ENCODE data around the gene RBPMS2. TPM values are rescaled to one million over a fixed set of nuclear protein-coding genes. Genes with fewer than 3 reads are reported as not detected.

The RBPMS2 gene
- total and polyA plus RNA-seq, 2 donors (not counting 1 experiment from before 2014, with no cell fraction given): 0.18 TPM; not detected in 1

DNA sequence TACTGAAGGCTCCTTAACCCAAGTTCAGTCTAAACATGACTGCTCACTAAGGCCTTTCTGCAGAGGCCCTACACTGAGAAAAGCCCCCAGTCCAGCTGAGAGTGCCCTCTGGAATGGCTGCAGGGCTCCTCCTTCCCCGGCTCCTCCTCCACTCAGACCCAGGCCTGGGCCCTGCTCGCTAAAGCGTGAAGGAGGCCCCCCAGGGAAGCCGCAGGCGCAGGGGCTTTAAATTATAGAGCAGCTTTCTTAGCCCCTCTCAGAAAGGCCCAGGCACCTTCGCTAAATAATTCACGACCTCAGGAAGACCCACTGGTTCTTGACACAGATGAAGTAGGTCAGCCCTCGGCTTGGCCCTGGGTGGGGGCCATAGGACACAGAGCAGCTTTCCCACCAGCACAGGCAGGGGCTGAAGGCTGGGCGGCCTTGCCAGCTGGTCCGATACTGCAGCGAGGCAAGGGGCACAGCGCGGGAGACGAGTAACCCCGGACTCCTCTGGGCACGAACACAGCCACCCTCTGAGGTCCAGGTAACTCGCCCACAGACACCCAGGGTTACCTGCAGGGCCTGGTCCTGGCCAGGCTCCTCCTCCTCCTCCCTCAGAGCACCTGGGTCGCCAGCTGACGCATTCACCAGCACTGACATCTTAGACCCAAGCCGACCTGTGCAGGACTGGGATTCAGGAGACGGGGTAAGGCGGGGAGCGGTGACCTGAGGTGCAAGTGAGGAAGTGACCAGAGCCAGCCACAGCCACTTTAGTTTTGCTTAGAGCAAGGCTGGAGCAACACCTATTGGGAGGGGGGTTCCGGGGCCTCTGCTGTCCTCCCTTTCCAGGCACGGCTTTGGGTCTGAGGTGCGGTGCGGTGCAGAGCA is 36.9 kb downstream of the RBPMS2 start:
- Histone ChIP-seq H3K36me3 (ENCODE audit: control insufficient read depth, insufficient read depth, low read length) (no peaks in the 10 kb centered on the region), H3K27ac (ENCODE audit: insufficient read depth, low read length) (no peak overlapping the region), H4K20me1 (ENCODE audit: control insufficient read depth, extremely low read depth, insufficient read depth, low read length) (no peaks in the 10 kb centered on the region), H3K4me3 (replicated peaks in 1 of 4; ENCODE audit: control extremely low read depth in 1 of 4, insufficient read depth in 1 of 4, low read depth in 3 of 4, low read length in 4 of 4) (no peak overlapping the region), H3K9me3 (ENCODE audit: control insufficient read depth, insufficient read depth, low read depth, low read length) (no peaks in the 10 kb centered on the region), H3K4me2 (ENCODE audit: extremely low read depth, insufficient read depth, low read length) (no peak overlapping the region), H3K79me2 (ENCODE audit: control insufficient read depth, insufficient read depth, low read length) (no peaks in the 10 kb centered on the region), H3K4me1 (ENCODE audit: control insufficient read depth, extremely low read depth, insufficient read depth, low read length) (peaks cover 4% of the 10 kb centered on the region), H3K9ac (ENCODE audit: insufficient read depth, low read length) (no peak overlapping the region), H3K27me3 (ENCODE audit: control insufficient read depth, insufficient read depth, low read length) (no peaks in the 10 kb centered on the region), H2AFZ (ENCODE audit: low read length) (no peak overlapping the region)
- TF ChIP-seq, protein P1, sequence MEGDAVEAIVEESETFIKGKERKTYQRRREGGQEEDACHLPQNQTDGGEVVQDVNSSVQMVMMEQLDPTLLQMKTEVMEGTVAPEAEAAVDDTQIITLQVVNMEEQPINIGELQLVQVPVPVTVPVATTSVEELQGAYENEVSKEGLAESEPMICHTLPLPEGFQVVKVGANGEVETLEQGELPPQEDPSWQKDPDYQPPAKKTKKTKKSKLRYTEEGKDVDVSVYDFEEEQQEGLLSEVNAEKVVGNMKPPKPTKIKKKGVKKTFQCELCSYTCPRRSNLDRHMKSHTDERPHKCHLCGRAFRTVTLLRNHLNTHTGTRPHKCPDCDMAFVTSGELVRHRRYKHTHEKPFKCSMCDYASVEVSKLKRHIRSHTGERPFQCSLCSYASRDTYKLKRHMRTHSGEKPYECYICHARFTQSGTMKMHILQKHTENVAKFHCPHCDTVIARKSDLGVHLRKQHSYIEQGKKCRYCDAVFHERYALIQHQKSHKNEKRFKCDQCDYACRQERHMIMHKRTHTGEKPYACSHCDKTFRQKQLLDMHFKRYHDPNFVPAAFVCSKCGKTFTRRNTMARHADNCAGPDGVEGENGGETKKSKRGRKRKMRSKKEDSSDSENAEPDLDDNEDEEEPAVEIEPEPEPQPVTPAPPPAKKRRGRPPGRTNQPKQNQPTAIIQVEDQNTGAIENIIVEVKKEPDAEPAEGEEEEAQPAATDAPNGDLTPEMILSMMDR (conservative IDR thresholded peaks at IDR 0.05 in 1 of 2, IDR thresholded peaks at IDR 0.05 in 1 of 2; ENCODE audit: low read depth in 1 of 2, low read length in 2 of 2): no peak
- TF ChIP-seq EZH2 (IDR thresholded peaks at IDR 0.05; ENCODE audit: low read length, missing control alignments): no peak
- no peak for DNase-seq (ENCODE audit: low read depth in 2 of 2)

DNA sequence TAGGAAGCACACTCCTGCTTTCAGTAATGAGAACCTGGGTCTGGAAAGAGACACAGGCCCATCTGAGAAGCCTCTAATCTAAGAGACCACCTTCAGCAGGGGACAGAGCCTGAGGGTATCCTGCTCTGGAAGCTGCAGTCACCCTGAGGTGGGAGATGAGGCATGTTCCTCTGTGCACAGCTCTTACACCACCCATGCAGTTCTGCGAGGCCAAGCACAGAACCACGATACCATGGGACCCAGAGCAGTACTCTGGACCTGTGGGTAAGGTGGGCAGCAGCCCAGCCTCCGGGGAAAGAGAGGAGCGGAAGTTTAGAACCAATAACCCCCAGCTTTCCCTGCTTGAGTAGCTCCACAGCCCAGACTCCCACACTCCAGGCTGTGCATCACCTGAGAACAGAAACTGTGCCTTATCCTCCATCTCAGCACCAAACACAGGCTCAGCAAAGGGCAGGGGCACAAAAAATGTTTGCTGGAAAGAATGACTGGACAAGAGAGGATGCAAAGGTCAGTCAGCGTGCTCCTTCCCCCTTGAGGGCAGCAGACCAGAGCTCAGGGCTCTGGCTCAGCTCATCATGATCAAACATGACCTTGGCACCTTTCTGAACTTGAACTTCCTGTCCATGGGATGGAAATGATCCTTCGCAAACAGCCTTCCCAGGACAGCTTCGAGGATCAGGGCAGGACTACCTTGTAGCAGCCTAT is 43.1 kb downstream of the RBPMS2 start:
- Histone ChIP-seq H3K9ac (ENCODE audit: insufficient read depth, low read length) (no peak overlapping the region), H2AFZ (ENCODE audit: low read length) (no peak overlapping the region), H3K79me2 (ENCODE audit: control insufficient read depth, insufficient read depth, low read length) (no peaks in the 10 kb centered on the region), H3K4me1 (ENCODE audit: control insufficient read depth, extremely low read depth, insufficient read depth, low read length) (no peaks in the 10 kb centered on the region), H3K36me3 (ENCODE audit: control insufficient read depth, insufficient read depth, low read length) (no peaks in the 10 kb centered on the region), H3K27me3 (ENCODE audit: control insufficient read depth, insufficient read depth, low read length) (no peaks in the 10 kb centered on the region), H4K20me1 (ENCODE audit: control insufficient read depth, extremely low read depth, insufficient read depth, low read length) (no peaks in the 10 kb centered on the region), H3K4me2 (ENCODE audit: extremely low read depth, insufficient read depth, low read length) (no peak overlapping the region), H3K27ac (ENCODE audit: insufficient read depth, low read length) (no peak overlapping the region), H3K9me3 (ENCODE audit: control insufficient read depth, insufficient read depth, low read depth, low read length) (no peaks in the 10 kb centered on the region), H3K4me3 (replicated peaks in 1 of 4; ENCODE audit: control extremely low read depth in 1 of 4, insufficient read depth in 1 of 4, low read depth in 3 of 4, low read length in 4 of 4) (no peak overlapping the region)
- no peak for TF ChIP-seq EZH2 (IDR thresholded peaks at IDR 0.05; ENCODE audit: low read length, missing control alignments)
- TF ChIP-seq, protein P1 (conservative IDR thresholded peaks at IDR 0.05 in 1 of 2, IDR thresholded peaks at IDR 0.05 in 1 of 2; ENCODE audit: low read depth in 1 of 2, low read length in 2 of 2): no peak
- DNase-seq (ENCODE audit: low read depth in 2 of 2): no peak

DNA sequence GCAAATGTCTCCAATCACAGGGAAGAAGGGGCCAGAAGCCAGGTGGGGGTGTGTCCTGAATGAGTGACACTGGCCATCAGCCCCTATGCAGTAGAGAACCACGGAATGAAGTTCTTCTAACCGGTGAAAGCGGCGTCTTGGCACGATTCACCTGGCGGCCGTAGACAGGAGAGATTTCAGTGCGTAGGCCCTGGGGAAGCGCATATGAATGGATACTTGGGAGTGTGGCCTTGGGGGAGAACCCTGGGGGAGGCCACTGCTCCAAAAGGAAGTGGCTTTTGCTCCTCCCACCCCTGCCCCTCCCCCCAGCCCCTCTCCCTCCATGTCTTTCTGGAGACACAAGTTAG is 43.6 kb downstream of the RBPMS2 start:
- Histone ChIP-seq H3K4me2 (ENCODE audit: extremely low read depth, insufficient read depth, low read length) (no peak overlapping the region), H3K79me2 (ENCODE audit: control insufficient read depth, insufficient read depth, low read length) (no peaks in the 10 kb centered on the region), H3K27me3 (ENCODE audit: control insufficient read depth, insufficient read depth, low read length) (no peaks in the 10 kb centered on the region), H3K9me3 (ENCODE audit: control insufficient read depth, insufficient read depth, low read depth, low read length) (no peaks in the 10 kb centered on the region), H3K9ac (ENCODE audit: insufficient read depth, low read length) (no peak overlapping the region), H3K4me1 (ENCODE audit: control insufficient read depth, extremely low read depth, insufficient read depth, low read length) (no peaks in the 10 kb centered on the region), H3K4me3 (replicated peaks in 1 of 4; ENCODE audit: control extremely low read depth in 1 of 4, insufficient read depth in 1 of 4, low read depth in 3 of 4, low read length in 4 of 4) (no peak overlapping the region), H3K36me3 (ENCODE audit: control insufficient read depth, insufficient read depth, low read length) (no peaks in the 10 kb centered on the region), H2AFZ (ENCODE audit: low read length) (no peak overlapping the region), H4K20me1 (ENCODE audit: control insufficient read depth, extremely low read depth, insufficient read depth, low read length) (no peaks in the 10 kb centered on the region), H3K27ac (ENCODE audit: insufficient read depth, low read length) (no peak overlapping the region)
- TF ChIP-seq, protein P1 (conservative IDR thresholded peaks at IDR 0.05 in 1 of 2, IDR thresholded peaks at IDR 0.05 in 1 of 2; ENCODE audit: low read depth in 1 of 2, low read length in 2 of 2): no peak
- TF ChIP-seq EZH2 (IDR thresholded peaks at IDR 0.05; ENCODE audit: low read length, missing control alignments): no peak
- no peak for DNase-seq (ENCODE audit: low read depth in 2 of 2)
